WTC11 (cell line): ENCODE results near the gene THSD7B.

Experiments used
- AFF4 ChIP-seq: sonication (generic); formaldehyde crosslinking; IDR thresholded peaks from 2 replicates; pipeline ENCODE4 v1.8.1; 2023; ENCODE audit warnings: mild to moderate bottlenecking, missing genetic modification reagents, borderline replicate concordance
- CREB1 ChIP-seq: sonication (generic); formaldehyde crosslinking; IDR thresholded peaks from 2 replicates; pipeline ENCODE4 v1.8.0; 2023; ENCODE audit warnings: mild to moderate bottlenecking, missing genetic modification reagents
- CTCF ChIP-seq: fragments of 200-600 bp; IDR thresholded peaks from 2 replicates; pipeline ENCODE4 v1.8.0; 2022; ENCODE audit warnings: antibody characterized with exemption
- ESRRA ChIP-seq: sonication (generic); formaldehyde crosslinking; IDR thresholded peaks from 2 replicates; pipeline ENCODE4 v1.8.1; 2022; ENCODE audit warnings: mild to moderate bottlenecking, missing genetic modification reagents, borderline replicate concordance
- RELA ChIP-seq: sonication (generic); formaldehyde crosslinking; IDR thresholded peaks from 2 replicates; pipeline ENCODE4 v1.8.1; 2022; ENCODE audit warnings: missing genetic modification reagents, mild to moderate bottlenecking, borderline replicate concordance
- TCF7 ChIP-seq: sonication (generic); formaldehyde crosslinking; IDR thresholded peaks from 2 replicates; pipeline ENCODE4 v1.8.0; 2022; ENCODE audit warnings: mild to moderate bottlenecking, low read depth, missing genetic modification reagents, moderate library complexity
- ZBTB21 ChIP-seq: sonication (generic); formaldehyde crosslinking; IDR thresholded peaks from 2 replicates; pipeline ENCODE4 v1.8.1; 2023; ENCODE audit warnings: mild to moderate bottlenecking, missing genetic modification reagents, borderline replicate concordance
- ZNF512 ChIP-seq: sonication (generic); formaldehyde crosslinking; IDR thresholded peaks from 2 replicates; pipeline ENCODE4 v1.8.1; 2022; ENCODE audit warnings: missing genetic modification reagents, borderline replicate concordance
- TF ChIP-seq, protein P1 (sequence below): sonication (generic); formaldehyde crosslinking; IDR thresholded peaks from 2 replicates; pipeline ENCODE4 v1.8.1; 2022; ENCODE audit warnings: low read depth, missing genetic modification reagents, borderline replicate concordance

DNA sequence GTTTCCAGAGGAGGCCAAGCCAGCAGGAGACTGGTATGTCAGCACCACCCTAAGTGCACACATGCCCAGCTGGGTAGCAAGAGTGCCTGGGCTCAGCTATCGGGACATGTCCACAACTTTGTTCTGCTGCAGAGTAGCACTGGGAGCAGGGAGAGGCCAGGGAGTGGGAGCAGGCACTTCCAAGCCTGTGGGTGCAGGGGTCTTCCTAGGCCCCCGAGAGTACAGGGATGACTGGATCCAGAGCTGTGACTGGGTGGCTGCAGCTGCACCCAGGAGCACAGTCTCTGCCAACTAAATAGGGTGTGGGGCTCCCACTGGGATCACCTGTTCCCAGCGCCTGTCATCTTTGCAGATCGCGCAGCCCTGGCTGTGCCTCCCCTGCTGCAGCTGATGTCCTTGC is 943.0 kb downstream of the THSD7B start:
- no peak for TF ChIP-seq CTCF
- TF ChIP-seq ZNF512 (CRISPR knock-in tag): no peak
- TF ChIP-seq ESRRA (CRISPR knock-in tag): no peak
- TF ChIP-seq TCF7: no peak
- no peak for TF ChIP-seq RELA (CRISPR knock-in tag)
- TF ChIP-seq, protein P1, sequence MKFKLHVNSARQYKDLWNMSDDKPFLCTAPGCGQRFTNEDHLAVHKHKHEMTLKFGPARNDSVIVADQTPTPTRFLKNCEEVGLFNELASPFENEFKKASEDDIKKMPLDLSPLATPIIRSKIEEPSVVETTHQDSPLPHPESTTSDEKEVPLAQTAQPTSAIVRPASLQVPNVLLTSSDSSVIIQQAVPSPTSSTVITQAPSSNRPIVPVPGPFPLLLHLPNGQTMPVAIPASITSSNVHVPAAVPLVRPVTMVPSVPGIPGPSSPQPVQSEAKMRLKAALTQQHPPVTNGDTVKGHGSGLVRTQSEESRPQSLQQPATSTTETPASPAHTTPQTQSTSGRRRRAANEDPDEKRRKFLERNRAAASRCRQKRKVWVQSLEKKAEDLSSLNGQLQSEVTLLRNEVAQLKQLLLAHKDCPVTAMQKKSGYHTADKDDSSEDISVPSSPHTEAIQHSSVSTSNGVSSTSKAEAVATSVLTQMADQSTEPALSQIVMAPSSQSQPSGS (CRISPR knock-in tag): no peak
- TF ChIP-seq ZBTB21 (CRISPR knock-in tag): no peak
- no peak for TF ChIP-seq AFF4 (CRISPR knock-in tag)
- no peak for TF ChIP-seq CREB1
